DND-41 (cell line): ENCODE data around the gene ZFHX3.
A peak's percentile ranks its signal among the peaks of the same experiment; 100 is the strongest.

Experiments
- CTCF ChIP-seq: IDR thresholded peaks from 2 replicates; pipeline ENCODE4 v1.5.1; 2012; ENCODE audit warnings: borderline replicate concordance, low read length, moderate library complexity, mild to moderate bottlenecking; ENCODE audit not compliant: poor library complexity, severe bottlenecking; ENCODE audit errors: extremely low read depth
- EZH2 ChIP-seq: IDR thresholded peaks from 3 replicates; pipeline ENCODE4 v1.6.1; 2012; ENCODE audit warnings: borderline replicate concordance, low read depth, mild to moderate bottlenecking, moderate library complexity, low read length, inconsistent platforms; ENCODE audit not compliant: severe bottlenecking

- TF ChIP-seq CTCF (peak; percentile 66), EZH2 (no peak)
Measured at GRCh38 chr16:72856797-72857196, 191.1 kb downstream of the ZFHX3 start.
